ENCODE results near the gene SLC18A3.

Gene SLC18A3

GRCh38 chr10:49569031-49569631 is 41.0 kb upstream of the SLC18A3 start:
- Histone ChIP-seq H3K9me2 (ENCODE audit: low read depth, low read length) (no peaks in the 10 kb centered on the region), H3K27me3 (ENCODE audit: insufficient read depth, low read length) (no peaks in the 10 kb centered on the region), H3K36me3 (ENCODE audit: insufficient read depth, low read length) (no peaks in the 10 kb centered on the region), H3F3A (ENCODE audit: insufficient read depth, low read length) (no peaks in the 10 kb centered on the region), H3K27ac (ENCODE audit: low read depth, low read length, poor library complexity, severe bottlenecking) (no peak overlapping the region), H3K4me3 (ENCODE audit: low read depth, low read length, poor library complexity, severe bottlenecking) (no peak overlapping the region), H3K9me3 (ENCODE audit: low read length) (no peaks in the 10 kb centered on the region), H3K4me2 (ENCODE audit: low read length) (no peak overlapping the region), H4K20me1 (ENCODE audit: insufficient read depth, low read length) (no peaks in the 10 kb centered on the region), H3K79me2 (ENCODE audit: insufficient read depth, low read length) (no peaks in the 10 kb centered on the region), H3K9ac (ENCODE audit: low read length) (no peak overlapping the region), H3K4me1 (ENCODE audit: insufficient read depth, low read length, severe bottlenecking) (no peaks in the 10 kb centered on the region), H2AFZ (ENCODE audit: low read length) (no peak overlapping the region)
- no peak for TF ChIP-seq EZH2 (IDR thresholded peaks at IDR 0.05; ENCODE audit: borderline replicate concordance, low read length)
- no peak for TF ChIP-seq CTCF (IDR thresholded peaks at IDR 0.05; ENCODE audit: low read length)

- Histone ChIP-seq H3K27me3 (ENCODE audit: insufficient read depth, low read length) (no peaks in the 10 kb centered on the region), H3K79me2 (ENCODE audit: insufficient read depth, low read length) (no peaks in the 10 kb centered on the region), H3K4me1 (ENCODE audit: insufficient read depth, low read length, severe bottlenecking) (no peaks in the 10 kb centered on the region), H3F3A (ENCODE audit: insufficient read depth, low read length) (no peaks in the 10 kb centered on the region), H3K9me2 (ENCODE audit: low read depth, low read length) (no peaks in the 10 kb centered on the region), H4K20me1 (ENCODE audit: insufficient read depth, low read length) (no peaks in the 10 kb centered on the region), H3K36me3 (ENCODE audit: insufficient read depth, low read length) (no peaks in the 10 kb centered on the region), H3K4me3 (ENCODE audit: low read depth, low read length, poor library complexity, severe bottlenecking) (no peak overlapping the region), H3K27ac (ENCODE audit: low read depth, low read length, poor library complexity, severe bottlenecking) (no peak overlapping the region), H2AFZ (ENCODE audit: low read length) (no peak overlapping the region), H3K9me3 (ENCODE audit: low read length) (no peaks in the 10 kb centered on the region), H3K9ac (ENCODE audit: low read length) (no peak overlapping the region), H3K4me2 (ENCODE audit: low read length) (no peak overlapping the region)
- no peak for TF ChIP-seq EZH2 (IDR thresholded peaks at IDR 0.05; ENCODE audit: borderline replicate concordance, low read length)
- TF ChIP-seq CTCF (IDR thresholded peaks at IDR 0.05; ENCODE audit: low read length), result no peak
Observed at GRCh38 chr10:49571388-49571787, 38.7 kb upstream of the SLC18A3 start.

- no peaks in the 10 kb centered on the region for H3F3A ChIP-seq (ENCODE audit: insufficient read depth, low read length)
- no peaks in the 10 kb centered on the region for H3K9me2 ChIP-seq (ENCODE audit: low read depth, low read length)
- H3K9ac ChIP-seq (ENCODE audit: low read length), result no peak overlapping the region
- no peaks in the 10 kb centered on the region for H3K4me1 ChIP-seq (ENCODE audit: insufficient read depth, low read length, severe bottlenecking)
- no peaks in the 10 kb centered on the region for H3K9me3 ChIP-seq (ENCODE audit: low read length)
- H3K27ac ChIP-seq (ENCODE audit: low read depth, low read length, poor library complexity, severe bottlenecking), result no peak overlapping the region
- no peak overlapping the region for H3K4me3 ChIP-seq (ENCODE audit: low read depth, low read length, poor library complexity, severe bottlenecking)
- H2AFZ ChIP-seq (ENCODE audit: low read length), result no peak overlapping the region
- no peaks in the 10 kb centered on the region for H4K20me1 ChIP-seq (ENCODE audit: insufficient read depth, low read length)
- no peak for TF ChIP-seq EZH2 (IDR thresholded peaks at IDR 0.05; ENCODE audit: borderline replicate concordance, low read length)
- TF ChIP-seq CTCF (IDR thresholded peaks at IDR 0.05; ENCODE audit: low read length), result no peak
- H3K27me3 ChIP-seq (ENCODE audit: insufficient read depth, low read length), result no peaks in the 10 kb centered on the region
- no peak overlapping the region for H3K4me2 ChIP-seq (ENCODE audit: low read length)
- no peaks in the 10 kb centered on the region for H3K79me2 ChIP-seq (ENCODE audit: insufficient read depth, low read length)
- H3K36me3 ChIP-seq (ENCODE audit: insufficient read depth, low read length), result no peaks in the 10 kb centered on the region
Observed at GRCh38 chr10:49572594-49573114, 37.5 kb upstream of the SLC18A3 start.
